Activated B cell treated with CpG ODN at 0.5 μM for 24 hours (primary cell): ENCODE data around the gene TBXAS1. TPM values are rescaled to one million over a fixed set of nuclear protein-coding genes. Genes with fewer than 3 reads are reported as not detected.

Source experiments
- ATAC-seq: fragments of 200-7000 bp; cut with Tn5 transposase; one replicate; pipeline ENCODE4 v1.10.0; 2021; ENCODE audit warnings: low read depth, mild to moderate bottlenecking, moderate library complexity
- CTCF ChIA-PET: fragments of 350-600 bp; sonication (Branson Sonifier 250); formaldehyde crosslinking; loops from one replicate; lab custom pipeline; 2021; ENCODE audit warnings: antibody characterized with exemption; lab: Charles Lee
- POLR2A ChIA-PET: fragments of 350-600 bp; sonication (Branson Sonifier 250); formaldehyde crosslinking; loops from one replicate; lab custom pipeline; 2021; ENCODE audit warnings: antibody characterized with exemption; lab: Charles Lee
- DNase-seq: peaks from one replicate; pipeline ENCODE4 v3.0.0; 2022
- H3K27ac Mint-ChIP-seq: one replicate; pipeline ENCODE4 v1.8.0; 2020; ENCODE audit warnings: mixed read lengths
- H3K27me3 Mint-ChIP-seq: one replicate; pipeline ENCODE4 v1.8.0; 2021; ENCODE audit warnings: mixed read lengths
- H3K36me3 Mint-ChIP-seq: one replicate; pipeline ENCODE4 v1.8.0; 2021; ENCODE audit warnings: low read depth, mixed read lengths
- H3K4me1 Mint-ChIP-seq: one replicate; pipeline ENCODE4 v1.8.0; 2021; ENCODE audit warnings: mixed read lengths
- H3K4me3 Mint-ChIP-seq: one replicate; pipeline ENCODE4 v1.8.0; 2020; ENCODE audit warnings: mild to moderate bottlenecking, mixed read lengths
- H3K9me3 Mint-ChIP-seq: one replicate; pipeline ENCODE4 v1.8.0; 2020; ENCODE audit warnings: mixed read lengths
- intact Hi-C: fragments of 100-400 bp; cut with micrococcal nuclease; formaldehyde crosslinking; loops from one replicate; pipeline ENCODE4 v1.15.1; 2024
- total RNA-seq: library from RNA; stranded (reverse); gene quantifications from 2 replicates; pipeline ENCODE4 v1.2.3, GENCODE V29; 2022
- TF ChIP-seq, protein P1 (sequence below): fragments of 200-600 bp; IDR thresholded peaks from one replicate; pipeline ENCODE4 v1.8.0; 2022; ENCODE audit warnings: antibody characterized with exemption, mild to moderate bottlenecking

The TBXAS1 gene
- total RNA-seq, 1 donor from 2014 or later: 3.8 TPM

DNA sequence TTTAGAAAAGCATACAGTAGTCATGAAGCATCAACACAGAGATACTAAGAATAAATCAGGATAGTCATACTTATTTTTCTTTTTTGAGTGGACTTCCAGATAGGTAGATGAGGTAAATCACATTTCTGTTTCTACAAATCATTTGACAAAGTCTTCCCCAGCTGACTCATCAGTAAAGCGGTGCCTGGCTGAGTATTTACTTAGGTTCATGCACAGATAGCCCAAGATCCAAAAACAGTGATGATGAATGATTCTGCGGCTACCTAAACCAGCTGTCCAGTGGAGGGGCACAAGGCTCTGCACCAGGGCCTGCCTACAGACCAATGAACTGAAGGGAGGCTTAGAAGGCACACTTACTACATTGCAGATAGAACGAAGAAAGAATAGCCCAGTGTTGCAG lies 120.6 kb downstream of the TBXAS1 start:
- H3K4me1 Mint-ChIP-seq: no peaks in the 10 kb centered on the region
- intact Hi-C loops: no loop called here
- H3K36me3 Mint-ChIP-seq: peaks cover 3% of the 10 kb centered on the region
- ChIA-PET CTCF (no interaction called here), POLR2A (no interaction called here)
- TF ChIP-seq, protein P1, sequence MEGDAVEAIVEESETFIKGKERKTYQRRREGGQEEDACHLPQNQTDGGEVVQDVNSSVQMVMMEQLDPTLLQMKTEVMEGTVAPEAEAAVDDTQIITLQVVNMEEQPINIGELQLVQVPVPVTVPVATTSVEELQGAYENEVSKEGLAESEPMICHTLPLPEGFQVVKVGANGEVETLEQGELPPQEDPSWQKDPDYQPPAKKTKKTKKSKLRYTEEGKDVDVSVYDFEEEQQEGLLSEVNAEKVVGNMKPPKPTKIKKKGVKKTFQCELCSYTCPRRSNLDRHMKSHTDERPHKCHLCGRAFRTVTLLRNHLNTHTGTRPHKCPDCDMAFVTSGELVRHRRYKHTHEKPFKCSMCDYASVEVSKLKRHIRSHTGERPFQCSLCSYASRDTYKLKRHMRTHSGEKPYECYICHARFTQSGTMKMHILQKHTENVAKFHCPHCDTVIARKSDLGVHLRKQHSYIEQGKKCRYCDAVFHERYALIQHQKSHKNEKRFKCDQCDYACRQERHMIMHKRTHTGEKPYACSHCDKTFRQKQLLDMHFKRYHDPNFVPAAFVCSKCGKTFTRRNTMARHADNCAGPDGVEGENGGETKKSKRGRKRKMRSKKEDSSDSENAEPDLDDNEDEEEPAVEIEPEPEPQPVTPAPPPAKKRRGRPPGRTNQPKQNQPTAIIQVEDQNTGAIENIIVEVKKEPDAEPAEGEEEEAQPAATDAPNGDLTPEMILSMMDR: no peak
- no peak overlapping the region for H3K4me3 Mint-ChIP-seq
- peaks cover 5% of the 10 kb centered on the region for H3K27me3 Mint-ChIP-seq
- no peak for ATAC-seq
- peaks cover 10% of the 10 kb centered on the region for H3K9me3 Mint-ChIP-seq
- DNase-seq: no peak
- no peak overlapping the region for H3K27ac Mint-ChIP-seq

DNA sequence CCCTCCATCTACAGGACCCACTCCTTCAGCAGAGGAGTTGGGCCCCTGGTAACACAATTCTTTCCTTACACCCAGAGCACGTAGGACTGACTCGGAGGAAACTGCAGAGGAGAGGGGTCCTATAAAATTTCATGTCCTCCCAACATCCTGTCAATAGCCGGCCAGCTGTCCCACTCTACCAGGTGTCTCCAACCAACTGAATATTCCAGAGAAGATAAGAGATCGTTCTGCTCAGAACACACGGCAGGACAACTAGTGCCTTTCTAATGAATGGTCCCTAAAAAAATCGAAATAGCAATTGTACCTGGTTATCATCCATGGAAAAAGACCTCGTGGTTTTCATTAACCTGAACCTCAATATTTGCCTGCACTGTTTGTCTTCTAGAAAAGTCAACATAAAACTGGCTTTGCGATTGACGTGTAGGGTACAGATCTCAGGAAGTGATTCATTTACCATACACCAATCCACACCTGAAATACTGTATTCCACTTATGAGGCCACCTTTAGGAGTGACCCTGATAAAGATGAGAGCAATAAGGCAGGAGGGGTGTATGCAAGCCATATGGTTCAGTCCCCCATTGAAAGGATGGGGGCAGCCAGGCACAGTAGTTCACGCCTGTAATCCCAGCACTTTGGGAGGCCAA lies 121.9 kb downstream of the TBXAS1 start:
- Mint-ChIP-seq H3K4me3 (no peak overlapping the region), H3K4me1 (no peaks in the 10 kb centered on the region), H3K36me3 (no peaks in the 10 kb centered on the region), H3K9me3 (peaks cover 2% of the 10 kb centered on the region), H3K27me3 (peaks cover 3% of the 10 kb centered on the region), H3K27ac (no peak overlapping the region)
- ATAC-seq (no peak), DNase-seq (no peak)
- TF ChIP-seq, protein P1: no peak
- ChIA-PET CTCF (no interaction called here), POLR2A (no interaction called here)
- intact Hi-C loops: no loop called here

DNA sequence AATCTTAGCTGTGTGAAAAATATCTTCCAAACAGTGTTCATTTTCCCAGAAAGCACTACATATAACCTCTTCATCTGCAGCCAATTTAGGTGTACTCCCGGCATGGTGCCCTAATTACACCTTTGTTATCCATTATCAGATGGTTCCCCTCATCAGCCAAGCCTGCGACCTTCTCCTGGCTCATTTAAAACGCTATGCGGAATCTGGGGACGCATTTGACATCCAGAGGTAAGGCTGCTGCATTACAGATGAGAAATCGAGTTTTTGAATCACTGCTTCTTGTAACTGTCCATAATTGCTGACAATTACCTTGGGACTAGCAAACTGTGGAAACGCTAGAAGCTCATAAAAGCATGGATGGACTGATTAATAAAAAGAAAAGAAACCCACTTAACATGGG lies 124.2 kb downstream of the TBXAS1 start:
- Mint-ChIP-seq H3K36me3 (no peaks in the 10 kb centered on the region), H3K27ac (no peak overlapping the region), H3K9me3 (no peaks in the 10 kb centered on the region), H3K4me3 (no peak overlapping the region), H3K4me1 (no peaks in the 10 kb centered on the region), H3K27me3 (peaks cover 5% of the 10 kb centered on the region)
- TF ChIP-seq, protein P1: no peak
- DNase-seq (no peak), ATAC-seq (no peak)
- intact Hi-C loops: no loop called here
- ChIA-PET CTCF (no interaction called here), POLR2A (no interaction called here)

DNA sequence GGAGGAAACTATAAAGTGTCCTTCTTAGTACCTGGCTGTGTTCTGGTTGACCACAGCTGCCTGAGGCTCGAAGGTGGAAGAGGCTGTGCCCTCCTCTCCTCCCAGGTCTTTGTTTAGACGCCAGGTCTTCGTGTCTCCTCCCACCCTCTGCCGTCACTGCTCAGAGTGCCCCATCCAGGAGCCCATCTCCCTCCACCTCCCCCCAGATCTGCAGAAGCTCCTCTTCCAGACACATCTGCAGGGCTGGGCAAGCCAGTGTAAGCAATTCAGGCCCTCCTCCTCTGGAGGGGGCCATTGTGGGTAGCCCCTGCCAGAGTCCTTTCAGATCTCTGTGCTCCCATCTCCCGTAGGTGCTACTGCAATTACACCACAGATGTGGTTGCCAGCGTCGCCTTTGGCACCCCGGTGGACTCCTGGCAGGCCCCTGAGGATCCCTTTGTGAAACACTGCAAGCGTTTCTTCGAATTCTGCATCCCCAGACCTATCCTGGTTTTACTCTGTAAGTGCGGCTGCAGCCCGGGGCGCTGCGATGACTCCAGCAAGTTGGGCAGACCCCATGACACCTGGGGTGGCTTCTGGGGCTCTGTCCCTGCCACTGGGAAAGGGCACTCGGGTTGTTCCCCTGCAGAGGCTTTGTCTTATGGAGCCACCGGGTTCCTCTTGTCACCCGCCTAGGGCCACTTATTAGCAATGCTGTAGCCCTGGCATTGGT lies 126.2 kb downstream of the TBXAS1 start:
- TF ChIP-seq, protein P1: no peak
- Mint-ChIP-seq H3K27me3 (peaks cover 2% of the 10 kb centered on the region), H3K9me3 (no peaks in the 10 kb centered on the region), H3K36me3 (no peaks in the 10 kb centered on the region), H3K27ac (no peak overlapping the region), H3K4me1 (no peaks in the 10 kb centered on the region), H3K4me3 (no peak overlapping the region)
- intact Hi-C loops: no loop called here
- ChIA-PET POLR2A (no interaction called here), CTCF (no interaction called here)
- no peak for ATAC-seq
- DNase-seq: no peak

DNA sequence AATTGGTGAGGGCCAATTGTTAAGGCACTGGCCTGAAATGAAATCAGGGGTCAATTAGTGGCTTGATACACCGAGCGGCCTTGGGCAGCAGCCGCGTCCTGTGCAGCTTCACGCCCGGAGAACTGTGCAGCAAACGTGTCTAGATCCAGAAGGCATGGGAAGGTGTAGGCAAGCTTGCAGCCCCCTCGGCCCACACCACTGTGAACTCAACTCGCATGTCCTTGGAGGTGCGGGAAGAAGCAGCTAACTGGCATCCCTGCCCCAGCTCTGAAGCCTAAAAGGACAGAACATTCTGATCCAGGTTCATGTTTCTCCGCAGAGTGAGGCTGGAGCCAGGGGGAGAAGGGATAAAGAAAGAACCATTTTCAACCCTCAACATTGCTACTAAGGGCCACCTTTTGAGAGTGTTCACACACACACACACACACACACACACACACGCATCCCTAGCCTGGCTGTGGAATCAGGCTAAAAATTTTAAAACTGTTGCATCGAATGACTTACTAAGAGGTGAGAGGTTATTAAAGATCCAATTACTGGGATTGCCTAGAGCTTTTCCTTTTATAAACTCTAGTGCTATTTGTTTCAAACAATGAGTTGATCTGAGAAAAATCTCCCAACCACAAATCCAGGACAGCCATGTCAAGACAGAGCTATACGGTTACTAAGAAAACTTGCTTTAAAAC lies 129.7 kb downstream of the TBXAS1 start:
- POLR2A ChIA-PET: no interaction called here
- no peaks in the 10 kb centered on the region for H3K9me3 Mint-ChIP-seq
- peaks cover 2% of the 10 kb centered on the region for H3K27me3 Mint-ChIP-seq
- intact Hi-C loops: no loop called here
- H3K27ac Mint-ChIP-seq: no peak overlapping the region
- no peak overlapping the region for H3K4me3 Mint-ChIP-seq
- H3K36me3 Mint-ChIP-seq: no peaks in the 10 kb centered on the region
- DNase-seq: no peak
- H3K4me1 Mint-ChIP-seq: peaks cover 2% of the 10 kb centered on the region
- CTCF ChIA-PET: interaction anchor here (0.5 kb wide), 1 partner anchor 721 kb away, joined by 3 read pairs; no protein-coding TSS in a partner anchor
- no peak for ATAC-seq
- TF ChIP-seq, protein P1: no peak
